Stimulated activated CD8-positive, alpha-beta memory T cell treated with anti-CD3 and anti-CD28 coated beads, Interleukin-2, amount 100 ng/mL, for 48 hours (primary cell): ENCODE data around the gene PITPNC1.
"Not testable (repeated sequence)": the region's sequence is repeated elsewhere in the genome, so short reads cannot be mapped to it uniquely, and the experiment has no call there.

Experiments
- DNase-seq, 2 donors: peaks; one replicate each; pipeline ENCODE4 v3.0.0-alpha.2; 2020; ENCODE audit warnings: low read depth in 2 of 2

Gene PITPNC1

DNA sequence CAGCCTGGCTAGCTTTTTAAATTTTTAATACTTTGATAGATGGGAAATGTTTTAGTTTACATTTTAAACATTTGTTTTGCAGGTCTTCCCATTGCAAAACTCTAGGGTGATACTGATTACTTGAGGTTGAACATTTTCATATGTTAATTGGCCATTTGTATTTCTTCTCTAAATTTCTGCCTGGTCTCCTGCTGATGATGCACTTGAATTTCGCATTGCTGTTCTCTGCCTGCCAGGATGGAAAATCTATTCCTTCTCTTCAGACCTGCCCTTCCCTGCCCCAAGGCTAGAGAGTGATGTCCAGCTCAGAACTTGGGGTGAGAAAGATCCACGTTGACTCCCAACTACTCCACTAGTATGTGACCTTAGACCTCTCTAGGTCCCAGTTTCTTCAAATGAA lies 134.7 kb downstream of the PITPNC1 start:
- DNase-seq, result no peak

GRCh38 chr17:67514998-67515397 lies 137.9 kb downstream of the PITPNC1 start:
- no peak for DNase-seq

GRCh38 chr17:67515490-67516083 lies 138.5 kb downstream of the PITPNC1 start:
- no peak for DNase-seq

DNA sequence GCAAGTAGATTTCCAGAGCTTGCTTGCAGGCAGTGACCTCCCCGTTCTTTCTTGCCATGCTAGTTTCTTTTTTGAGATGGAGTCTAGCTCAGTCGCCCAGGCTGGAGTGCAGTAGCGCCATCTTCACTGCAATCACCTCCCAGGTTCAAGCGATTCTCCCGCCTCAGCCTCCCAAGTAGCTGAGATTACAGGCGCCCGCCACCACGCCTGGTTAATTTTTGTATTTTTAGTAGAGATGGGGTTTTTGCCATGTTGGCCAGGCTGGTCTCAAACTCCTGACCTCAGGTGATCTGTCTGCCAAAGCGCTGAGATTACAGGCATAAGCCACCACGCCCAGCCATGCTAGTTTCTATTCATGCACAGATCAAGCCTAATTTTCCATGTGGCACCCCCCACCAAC lies 139.5 kb downstream of the PITPNC1 start:
- not testable (repeated sequence) for DNase-seq

DNA sequence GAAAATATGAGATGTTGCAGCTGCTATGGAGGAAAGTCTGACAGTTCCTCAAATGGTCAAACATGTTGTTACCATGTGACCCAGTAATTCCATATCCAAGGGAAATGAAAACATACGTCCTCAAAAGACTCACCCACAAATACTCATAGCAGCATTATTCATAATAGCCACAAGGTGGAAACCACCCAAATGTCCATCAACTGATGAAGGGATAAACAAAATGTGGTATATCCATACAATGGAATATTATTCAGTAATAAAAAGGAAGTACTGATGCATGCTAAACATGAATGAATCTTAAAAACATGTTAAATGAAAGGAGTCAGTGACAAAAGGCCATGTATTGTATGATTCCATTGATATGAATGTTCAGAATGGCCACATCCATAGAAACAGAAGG lies 140.2 kb downstream of the PITPNC1 start:
- no peak for DNase-seq

DNA sequence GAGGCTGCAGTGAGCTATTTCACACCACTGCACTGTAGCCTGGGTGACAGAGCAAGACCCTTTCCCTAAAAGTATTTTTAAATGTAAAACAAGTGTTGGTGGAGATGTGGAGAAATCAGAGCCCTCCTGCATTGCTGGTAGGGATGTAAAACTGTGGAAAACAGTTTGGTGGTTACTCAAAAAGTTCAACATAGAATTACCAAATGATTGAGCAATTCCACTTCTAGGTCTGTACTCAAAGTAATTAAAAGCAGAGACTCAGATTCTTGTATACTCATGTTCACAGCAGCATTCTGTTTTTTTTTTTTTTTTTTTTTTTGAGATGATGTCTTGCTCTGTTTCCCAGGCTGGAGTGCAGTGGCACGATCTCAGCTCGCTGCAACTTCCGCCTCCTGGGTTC lies 141.8 kb downstream of the PITPNC1 start:
- DNase-seq, result no peak

DNA sequence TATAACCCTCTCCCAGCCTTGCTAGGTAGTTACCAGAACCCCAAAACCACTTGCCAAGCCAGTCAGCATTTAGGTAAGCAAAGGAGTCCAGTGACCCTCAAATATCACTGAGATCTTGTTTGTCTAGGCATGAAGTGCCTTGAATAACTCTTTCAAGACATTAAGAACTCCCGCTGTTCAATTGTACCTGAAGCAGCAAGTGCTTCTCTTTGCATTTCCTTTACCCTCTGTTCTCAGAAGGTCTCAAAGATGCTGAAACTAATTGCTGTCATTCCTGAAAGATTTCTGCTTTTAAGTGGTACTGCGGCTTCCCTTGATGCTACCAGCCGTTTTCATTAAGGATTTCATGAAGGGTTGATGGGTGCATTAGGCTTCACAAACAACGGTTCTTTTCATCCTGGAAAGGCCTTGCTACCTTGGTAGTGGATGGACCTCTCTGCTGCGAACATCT lies 142.7 kb downstream of the PITPNC1 start:
- DNase-seq, result no peak

- no peak for DNase-seq
Measured at GRCh38 chr17:67520252-67520906, 143.3 kb downstream of the PITPNC1 start.

DNA sequence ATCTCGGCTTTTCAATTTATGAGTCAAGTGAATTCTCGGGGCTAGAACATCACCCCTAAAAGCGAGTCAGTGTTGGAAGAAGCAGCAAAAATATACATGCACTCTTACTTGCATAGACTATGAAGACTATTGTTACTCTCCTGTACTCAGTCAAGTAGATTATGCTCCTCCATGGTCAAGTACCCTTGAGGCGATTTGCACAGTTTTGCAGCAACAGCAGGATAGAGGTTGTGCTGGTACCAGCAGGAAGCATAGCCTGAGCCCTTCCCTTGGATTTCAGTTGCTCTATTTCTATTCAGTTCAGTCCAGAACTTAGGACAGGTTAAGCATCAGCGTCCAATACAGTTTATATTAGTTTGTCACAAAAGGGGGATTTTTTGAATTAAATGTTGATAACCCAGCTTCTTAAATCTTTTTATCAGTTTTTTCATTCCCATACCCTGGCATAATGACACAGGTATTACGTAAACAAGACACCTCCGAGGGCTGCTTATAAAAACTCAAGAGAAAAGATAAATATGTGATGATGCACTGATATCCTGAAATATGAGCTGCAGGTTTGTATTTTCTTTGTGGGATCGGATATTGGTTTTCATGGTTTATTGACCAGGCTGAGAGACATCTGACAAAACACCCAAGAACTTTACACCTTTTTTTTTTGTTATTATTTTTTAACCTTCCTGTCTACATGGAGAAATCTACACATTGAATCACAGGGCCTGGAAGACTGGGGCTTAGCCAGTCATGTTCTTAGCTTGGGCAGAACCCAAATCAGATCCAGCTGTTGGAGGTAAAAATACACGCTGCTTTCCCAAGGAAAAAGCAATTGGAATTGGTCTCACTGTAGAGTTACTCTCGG lies 144.1 kb downstream of the PITPNC1 start:
- DNase-seq, result no peak

GRCh38 chr17:67521775-67522069 lies 144.6 kb downstream of the PITPNC1 start:
- no peak for DNase-seq

DNA sequence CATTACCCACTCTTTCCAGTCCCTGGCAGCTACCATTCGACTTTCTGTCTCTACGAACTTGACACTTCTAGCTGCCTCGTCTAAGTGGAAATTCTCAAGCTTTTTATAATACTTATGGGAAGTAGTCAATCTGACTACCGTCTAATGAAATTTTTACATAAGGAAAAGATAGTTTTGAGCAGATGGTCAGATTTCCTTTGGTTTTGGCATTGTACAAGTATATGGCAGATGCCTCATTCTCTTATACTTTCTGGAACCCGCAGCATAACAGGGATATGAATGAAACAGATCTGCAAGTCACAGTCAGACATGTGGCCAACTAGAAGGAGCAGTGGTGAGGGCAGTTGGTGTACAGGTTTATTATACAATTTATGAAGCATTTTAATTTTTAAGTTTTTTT lies 146.0 kb downstream of the PITPNC1 start:
- DNase-seq, result no peak

DNA sequence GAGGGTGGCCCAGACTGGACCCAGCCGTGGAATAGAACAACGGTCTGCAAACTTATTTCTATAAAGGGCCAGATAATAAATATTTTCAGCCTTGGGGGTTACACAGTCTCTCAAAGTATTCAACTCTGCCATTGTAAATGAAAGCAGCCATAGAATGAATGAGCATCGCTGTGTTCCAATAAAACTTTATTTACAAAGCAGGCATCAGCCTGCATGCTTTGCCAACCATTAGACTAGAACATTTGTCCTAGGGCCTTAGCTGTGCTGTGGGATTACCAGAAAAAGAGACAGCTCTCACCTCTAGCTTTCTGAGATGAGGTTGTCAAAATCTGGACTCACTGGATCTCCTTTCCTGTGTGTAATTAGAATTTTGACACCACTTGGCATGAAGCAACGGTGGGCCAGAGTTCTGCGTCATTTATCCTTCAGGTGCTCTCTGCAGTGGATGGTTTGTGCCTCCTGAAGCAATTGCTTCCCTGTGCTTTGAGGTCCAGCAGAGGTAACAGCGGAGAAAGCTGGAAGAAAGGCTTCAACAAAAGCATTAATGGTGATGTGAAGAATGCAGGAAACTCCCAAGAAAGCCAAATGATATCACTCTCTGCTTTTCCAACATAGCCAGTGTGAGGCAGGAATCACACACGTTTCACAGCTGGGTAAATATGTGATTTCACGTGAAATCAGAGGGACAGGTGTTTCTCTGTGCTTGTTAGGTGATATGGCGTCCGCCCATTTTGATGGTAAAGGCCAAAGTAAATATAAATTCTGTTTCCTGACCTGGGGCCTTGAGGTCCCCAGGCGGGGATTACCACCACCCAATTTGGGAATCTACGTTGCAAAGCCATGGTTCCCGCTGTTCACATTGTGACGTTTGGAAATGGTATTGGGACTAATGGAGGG lies 148.4 kb downstream of the PITPNC1 start:
- no peak for DNase-seq

GRCh38 chr17:67526700-67527099 lies 149.6 kb downstream of the PITPNC1 start:
- no peak for DNase-seq

DNA sequence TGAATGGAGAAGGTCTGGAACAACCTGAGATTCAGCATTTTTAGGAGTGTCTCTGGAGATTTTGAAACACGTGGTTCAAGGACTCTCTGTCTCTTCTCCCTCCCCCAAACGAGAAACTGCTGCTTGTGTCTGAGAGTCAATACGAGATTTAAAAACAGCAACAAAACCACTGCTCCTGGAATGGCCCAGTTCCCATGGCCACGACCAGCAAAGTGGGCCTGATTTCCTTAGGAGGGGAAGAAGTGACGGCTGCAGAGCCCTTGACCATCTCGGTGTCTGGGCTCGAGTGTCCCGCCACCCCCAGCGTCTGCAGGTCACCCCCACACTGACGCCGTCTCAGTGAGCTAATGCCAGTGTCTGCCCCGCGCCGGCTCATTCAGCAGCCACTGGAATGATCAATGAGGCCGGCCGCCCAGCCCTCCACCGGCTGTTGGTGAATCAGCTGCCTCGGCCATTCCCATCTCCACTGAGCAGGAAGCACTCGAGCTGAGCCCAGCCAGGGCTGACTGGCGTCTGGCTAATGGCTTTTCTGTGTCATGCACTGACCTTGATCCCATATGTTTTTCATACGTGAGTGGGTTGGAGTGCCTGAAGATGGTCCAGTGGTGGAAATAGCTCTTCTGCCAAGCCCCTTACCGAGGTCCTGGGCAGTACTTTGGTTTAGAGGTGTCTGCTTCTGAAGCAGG lies 151.8 kb downstream of the PITPNC1 start:
- DNase-seq, result no peak

DNA sequence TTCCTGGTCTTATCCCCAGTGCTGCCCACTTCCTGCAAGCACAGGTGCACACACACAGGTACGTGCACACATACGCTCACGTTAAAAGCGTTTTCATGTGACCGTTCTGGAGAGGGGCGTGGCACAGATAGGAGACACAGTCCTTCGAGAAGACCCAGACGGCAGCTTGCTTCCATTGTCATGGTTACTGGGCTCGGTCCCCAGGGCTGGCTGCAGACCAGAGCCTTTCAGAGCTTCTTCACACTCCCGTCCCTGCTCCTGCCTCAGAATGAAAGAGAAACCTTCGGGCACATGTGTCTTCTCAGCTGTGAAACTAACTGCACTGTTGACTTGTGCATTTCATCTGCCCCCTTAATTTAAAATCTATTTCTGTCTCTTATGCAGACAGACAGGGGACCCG lies 154.2 kb downstream of the PITPNC1 start:
- no peak for DNase-seq

- DNase-seq, result no peak
Measured at GRCh38 chr17:67532326-67532871, 155.3 kb downstream of the PITPNC1 start.

DNA sequence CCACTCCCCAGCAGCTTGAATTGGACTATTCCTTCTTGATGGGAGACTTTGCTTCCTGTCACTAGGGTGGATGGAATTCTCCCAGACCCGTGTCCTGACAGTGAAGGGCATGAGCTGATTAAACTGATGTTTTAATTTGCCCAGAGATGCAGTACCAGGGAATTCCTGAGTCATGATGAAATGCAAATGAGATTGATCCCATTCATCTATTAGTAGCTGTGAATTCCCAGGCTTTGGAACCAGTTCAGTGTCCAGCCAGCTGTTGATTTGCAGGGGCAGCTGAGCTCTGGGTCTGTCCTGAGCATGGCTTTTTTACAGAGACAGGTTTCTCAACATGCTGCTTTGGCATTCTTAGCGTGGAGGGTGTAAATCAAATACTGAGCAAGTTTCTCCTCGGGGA lies 157.9 kb downstream of the PITPNC1 start:
- DNase-seq, result no peak

GRCh38 chr17:67542219-67543114 lies 165.4 kb downstream of the PITPNC1 start:
- no peak for DNase-seq

DNA sequence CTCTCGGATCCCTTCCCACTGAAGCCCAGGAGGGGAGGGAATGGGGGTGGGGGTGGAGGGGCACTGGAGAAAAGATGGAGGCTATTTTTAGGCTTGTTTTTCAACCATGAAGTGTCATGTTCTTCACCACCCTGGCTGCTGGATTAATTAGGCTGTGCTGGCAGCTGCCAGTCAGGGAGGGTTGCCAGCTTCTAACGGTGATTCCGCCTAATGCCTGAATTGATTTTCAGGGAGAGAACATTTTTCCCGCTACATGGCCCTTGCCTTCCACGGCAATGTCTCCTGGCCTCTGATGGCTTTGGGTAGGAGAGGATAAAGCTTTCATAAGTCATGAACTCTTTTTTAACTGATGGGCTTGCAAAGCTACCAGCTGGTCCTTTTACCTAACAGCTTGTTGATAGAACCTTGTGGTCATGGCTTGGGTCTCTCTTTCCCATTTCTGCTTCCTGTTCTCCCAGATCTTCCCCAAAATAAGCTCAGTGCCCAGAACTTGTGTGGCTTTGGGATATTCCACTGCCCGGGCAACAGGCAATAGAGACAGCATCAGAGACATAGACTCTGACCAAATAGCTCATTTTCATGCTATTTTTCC lies 167.4 kb downstream of the PITPNC1 start:
- no peak for DNase-seq
